GM23248 (cell line): ENCODE data around the gene LORICRIN. TPM values are rescaled to one million over a fixed set of nuclear protein-coding genes. Genes with fewer than 3 reads are reported as not detected.

ENCODE experiments used
- DNase-seq: peaks from one replicate; pipeline ENCODE4 v3.0.0-alpha.2; 2015
- H2AFZ ChIP-seq: fragments of 200-600 bp; sonication (generic); 2 replicates; pipeline ENCODE4 v1.6.1; 2016; ENCODE audit warnings: antibody characterized with exemption
- H3F3A ChIP-seq: fragments of 200-600 bp; sonication (generic); 2 replicates; pipeline ENCODE4 v1.6.1; 2016; ENCODE audit warnings: mild to moderate bottlenecking, antibody characterized with exemption, mixed run types; ENCODE audit not compliant: insufficient read depth
- H3K27ac ChIP-seq: fragments of 200-600 bp; sonication (generic); 2 replicates; pipeline ENCODE4 v1.5.1; 2016; ENCODE audit warnings: mild to moderate bottlenecking
- H3K27me3 ChIP-seq: fragments of 200-600 bp; sonication (generic); replicated peaks from 2 replicates; pipeline ENCODE4 v1.6.1; 2016; ENCODE audit warnings: mild to moderate bottlenecking; ENCODE audit not compliant: insufficient read depth
- H3K36me3 ChIP-seq: fragments of 200-600 bp; sonication (generic); 2 replicates; pipeline ENCODE4 v1.6.1; 2016; ENCODE audit warnings: low read depth, mild to moderate bottlenecking
- H3K4me1 ChIP-seq: fragments of 200-600 bp; sonication (generic); 2 replicates; pipeline ENCODE4 v1.6.1; 2016; ENCODE audit warnings: mild to moderate bottlenecking; ENCODE audit not compliant: insufficient read depth
- H3K4me2 ChIP-seq: fragments of 200-600 bp; sonication (generic); one replicate; pipeline ENCODE4 v1.6.1; 2016; ENCODE audit warnings: mild to moderate bottlenecking; ENCODE audit not compliant: unreplicated experiment
- H3K4me3 ChIP-seq: fragments of 200-600 bp; sonication (generic); 2 replicates; pipeline ENCODE4 v1.5.1; 2016; ENCODE audit warnings: mild to moderate bottlenecking
- H3K79me2 ChIP-seq: fragments of 200-600 bp; sonication (generic); 2 replicates; pipeline ENCODE4 v1.6.1; 2016; ENCODE audit warnings: mild to moderate bottlenecking; ENCODE audit not compliant: insufficient read depth
- H3K9ac ChIP-seq: fragments of 200-600 bp; sonication (generic); 2 replicates; pipeline ENCODE4 v1.6.1; 2016; ENCODE audit warnings: mild to moderate bottlenecking
- H3K9me2 ChIP-seq: fragments of 200-600 bp; sonication (generic); 2 replicates; pipeline ENCODE4 v1.6.1; 2016; ENCODE audit warnings: mixed run types, mild to moderate bottlenecking, moderate library complexity; ENCODE audit not compliant: insufficient read depth
- H3K9me3 ChIP-seq: fragments of 200-600 bp; sonication (generic); one replicate; pipeline ENCODE4 v1.6.1; 2017; ENCODE audit warnings: low read depth
- H4K20me1 ChIP-seq: fragments of 200-600 bp; sonication (generic); 2 replicates; pipeline ENCODE4 v1.6.0; 2016; ENCODE audit not compliant: insufficient read depth
- EZH2 ChIP-seq: fragments of 200-600 bp; sonication (generic); IDR thresholded peaks from 2 replicates; pipeline ENCODE4 v1.6.1; 2018; ENCODE audit warnings: antibody characterized with exemption, mild to moderate bottlenecking; ENCODE audit not compliant: insufficient read depth, poor library complexity, severe bottlenecking
- EZH2phosphoT487 ChIP-seq: fragments of 200-600 bp; sonication (generic); IDR thresholded peaks from 2 replicates; pipeline ENCODE4 v1.6.1; 2018; ENCODE audit warnings: antibody characterized with exemption, moderate library complexity, mild to moderate bottlenecking, low read depth; ENCODE audit not compliant: insufficient read depth
- WGBS, 2 experiments: methylation state at CpG; one replicate each; pipeline ENCODE4 v1.1.6; 2015 to 2017; ENCODE audit warnings: low lambda C conversion rate in 2 of 2, low coverage in 1 of 2; ENCODE audit errors: missing lambda C conversion rate in 2 of 2; 5-methylcytosine and 5-hydroxymethylcytosine counted together
- in situ Hi-C: fragments of 300-500 bp; cut with MboI; formaldehyde crosslinking; loops from 2 replicates; pipeline ENCODE4 v1.15.0; 2020
- polyA plus RNA-seq: library from polyadenylated mRNA; unstranded; fragments of >200 nt; fragmentation: Nextera tagmentation; extraction: Ambion mirVana; gene quantifications from 2 replicates; pipeline ENCODE4 v1.2.1, GENCODE V29; 2016
- total RNA-seq: library from RNA; depleted of rRNA; stranded (reverse); fragments of >200 nt; shearing (Covaris generic); gene quantifications from 2 replicates; pipeline ENCODE4 v1.2.3, GENCODE V29; 2014

The LORICRIN gene
- total and polyA plus RNA-seq, 2 experiments from 2014 or later = not detected

DNA sequence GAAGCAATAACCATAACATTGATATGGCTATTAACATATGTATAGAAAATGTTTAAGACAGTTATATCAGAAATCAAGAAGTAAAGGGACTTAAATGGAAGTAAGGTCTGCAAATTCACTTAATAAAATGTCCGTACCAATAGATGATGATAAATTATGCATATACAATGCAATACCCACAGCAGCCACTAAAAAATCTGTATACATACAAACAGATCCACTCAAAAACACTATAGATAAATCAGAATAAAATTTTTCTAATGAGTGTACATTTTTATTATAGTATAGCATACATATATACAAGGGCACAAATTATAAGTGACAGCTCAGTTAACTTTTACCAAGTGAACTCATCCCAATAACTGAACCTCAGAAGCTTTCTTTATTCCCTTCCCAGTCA, 6.0 kb downstream of the LORICRIN start:
- Histone ChIP-seq H3K9ac (no peak overlapping the region), H3K27ac (no peak overlapping the region), H3F3A (no peaks in the 10 kb centered on the region), H3K9me2 (no peaks in the 10 kb centered on the region), H3K36me3 (no peaks in the 10 kb centered on the region), H3K79me2 (no peaks in the 10 kb centered on the region), H3K9me3 (no peaks in the 10 kb centered on the region), H3K4me1 (0 out of 2 replicates have a peak, but pooled peaks cover 4% of the 10 kb centered on the region), H4K20me1 (no peaks in the 10 kb centered on the region), H2AFZ (no peak overlapping the region), H3K4me2 (no peak overlapping the region), H3K4me3 (no peak overlapping the region), H3K27me3 (peaks cover 47% of the 10 kb centered on the region)
- TF ChIP-seq EZH2 = no peak
- TF ChIP-seq EZH2phosphoT487 = no peak
- WGBS, 2 experiments = 6 to 9% methylated on average over 1 of the region's 1 CpG
- in situ Hi-C loops = no loop called here
- DNase-seq = no peak

DNA sequence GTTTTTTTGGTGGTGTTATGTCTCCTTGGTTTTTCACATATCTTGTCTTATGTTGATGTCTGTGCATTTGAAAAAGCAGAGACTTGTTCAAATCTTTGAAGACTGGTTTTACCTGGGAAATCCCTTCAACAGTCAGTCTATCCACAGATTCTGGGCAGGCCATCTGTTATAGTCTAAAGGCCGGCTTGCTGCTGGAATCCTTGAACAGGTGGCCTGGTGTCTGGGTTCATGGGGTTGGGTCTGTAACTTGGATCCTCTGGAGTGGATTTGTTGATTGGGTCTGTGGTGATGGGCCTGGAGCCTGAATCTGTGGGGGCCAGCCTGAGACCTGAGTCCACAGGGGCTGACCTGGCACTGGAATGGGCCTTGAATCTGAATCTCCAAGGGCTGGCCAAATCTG, 12.2 kb downstream of the LORICRIN start:
- H3F3A ChIP-seq = no peaks in the 10 kb centered on the region
- H3K9me3 ChIP-seq = no peaks in the 10 kb centered on the region
- no peak for TF ChIP-seq EZH2
- TF ChIP-seq EZH2phosphoT487 = no peak
- H2AFZ ChIP-seq = no peak overlapping the region
- H3K79me2 ChIP-seq = no peaks in the 10 kb centered on the region
- H3K4me2 ChIP-seq = no peak overlapping the region
- H4K20me1 ChIP-seq = no peaks in the 10 kb centered on the region
- WGBS, 2 experiments = 53 to 59% methylated on average over 1 of the region's 1 CpG
- H3K36me3 ChIP-seq = no peaks in the 10 kb centered on the region
- H3K9me2 ChIP-seq = no peaks in the 10 kb centered on the region
- no peak overlapping the region for H3K9ac ChIP-seq
- no peak overlapping the region for H3K4me3 ChIP-seq
- in situ Hi-C loops = no loop called here
- H3K27ac ChIP-seq = no peak overlapping the region
- no peak for DNase-seq
- no peaks in the 10 kb centered on the region for H3K4me1 ChIP-seq
- peaks cover 20% of the 10 kb centered on the region for H3K27me3 ChIP-seq

DNA sequence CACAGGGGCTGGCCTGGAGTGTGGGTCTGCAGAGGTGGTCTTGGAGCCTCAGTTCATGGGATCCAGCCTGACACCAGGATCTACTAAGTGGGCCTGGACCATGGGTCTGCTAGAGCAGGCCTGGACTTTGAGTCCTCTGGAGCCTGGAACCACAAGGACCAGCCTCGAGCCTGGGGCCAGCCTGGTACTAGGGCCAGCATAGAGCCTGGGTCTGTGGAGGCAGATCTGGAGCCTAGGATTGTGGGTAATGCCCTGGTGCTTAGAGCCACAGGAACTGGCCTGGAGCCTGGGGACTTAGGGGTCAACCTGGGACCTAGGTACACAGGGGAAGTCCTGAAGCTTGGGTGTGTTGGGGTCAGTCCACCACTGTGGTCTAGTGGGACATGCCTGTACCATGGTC, 12.7 kb downstream of the LORICRIN start:
- no peaks in the 10 kb centered on the region for H3K9me2 ChIP-seq
- peaks cover 22% of the 10 kb centered on the region for H3K27me3 ChIP-seq
- in situ Hi-C loops = no loop called here
- H3K27ac ChIP-seq = no peak overlapping the region
- H3F3A ChIP-seq = no peaks in the 10 kb centered on the region
- WGBS, 2 experiments = 9 to 10% methylated on average over 1 of the region's 1 CpG
- no peak for DNase-seq
- H3K4me2 ChIP-seq = no peak overlapping the region
- H3K36me3 ChIP-seq = no peaks in the 10 kb centered on the region
- no peaks in the 10 kb centered on the region for H3K79me2 ChIP-seq
- H2AFZ ChIP-seq = no peak overlapping the region
- H3K4me1 ChIP-seq = no peaks in the 10 kb centered on the region
- no peaks in the 10 kb centered on the region for H3K9me3 ChIP-seq
- H3K9ac ChIP-seq = no peak overlapping the region
- TF ChIP-seq EZH2 = no peak
- no peak for TF ChIP-seq EZH2phosphoT487
- no peak overlapping the region for H3K4me3 ChIP-seq
- no peaks in the 10 kb centered on the region for H4K20me1 ChIP-seq

DNA sequence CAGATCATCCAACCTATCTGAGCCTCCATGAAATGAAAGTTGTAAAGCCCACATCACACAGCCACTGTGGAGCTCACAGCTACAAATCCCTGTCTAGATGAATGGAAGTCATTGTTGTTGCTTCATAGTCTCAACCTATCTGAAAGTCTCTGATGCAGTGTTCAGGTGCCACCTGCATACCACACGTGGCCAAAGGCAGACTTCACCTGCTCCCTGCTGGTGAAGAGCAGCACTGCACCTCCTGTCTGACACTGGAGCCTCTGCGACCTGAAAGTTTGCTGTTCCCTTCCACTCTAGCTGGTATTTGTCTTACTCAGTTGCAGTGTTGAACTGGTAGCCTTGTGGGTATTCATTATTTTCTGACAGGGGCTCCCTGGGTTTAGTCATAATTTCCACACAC, 18.4 kb downstream of the LORICRIN start:
- Histone ChIP-seq H3K27ac (no peak overlapping the region), H3K9me3 (no peaks in the 10 kb centered on the region), H3F3A (no peaks in the 10 kb centered on the region), H3K4me1 (no peaks in the 10 kb centered on the region), H3K36me3 (no peaks in the 10 kb centered on the region), H3K9ac (no peak overlapping the region), H3K79me2 (no peaks in the 10 kb centered on the region), H4K20me1 (no peaks in the 10 kb centered on the region), H3K9me2 (no peaks in the 10 kb centered on the region), H2AFZ (no peak overlapping the region), H3K4me3 (no peak overlapping the region), H3K27me3 (peaks cover 22% of the 10 kb centered on the region), H3K4me2 (no peak overlapping the region)
- in situ Hi-C loops = no loop called here
- no peak for DNase-seq
- TF ChIP-seq EZH2phosphoT487 (no peak), EZH2 (no peak)
- WGBS, 2 experiments = 13 to 14% methylated on average over 2 of the region's 2 CpGs

DNA sequence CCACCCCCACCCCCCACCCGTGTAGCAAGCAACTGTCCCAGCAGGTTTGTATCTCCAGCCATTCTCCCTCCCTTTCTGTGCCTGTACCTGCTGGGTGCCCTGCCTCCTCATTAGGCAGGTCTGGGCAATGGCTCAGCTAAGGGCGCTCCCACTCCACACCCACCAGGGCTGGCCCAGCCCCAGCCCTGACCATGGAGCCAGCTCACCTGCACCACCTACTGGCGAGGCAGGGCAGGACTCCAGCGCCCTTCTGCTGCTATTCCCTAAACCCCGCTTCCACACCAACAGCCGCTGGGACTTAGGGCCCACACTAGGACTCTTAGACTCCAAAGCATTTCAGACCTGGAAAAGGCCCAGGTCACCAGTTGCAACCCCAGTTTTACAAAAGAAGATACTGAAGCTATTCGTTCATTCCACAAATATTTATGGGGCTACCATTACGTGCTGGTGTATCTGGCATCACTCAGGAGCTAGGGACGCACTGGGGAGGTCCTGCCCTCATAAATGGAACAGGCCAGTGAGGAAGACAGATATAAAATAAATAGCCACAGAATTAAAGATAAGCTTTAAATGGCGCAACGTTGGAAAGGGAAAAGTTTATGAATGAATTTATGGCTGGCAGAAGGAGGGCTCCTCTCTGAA, 29.3 kb downstream of the LORICRIN start:
- Histone ChIP-seq H3K27ac (no peak overlapping the region), H3K4me2 (no peak overlapping the region), H3F3A (no peaks in the 10 kb centered on the region), H3K4me1 (no peaks in the 10 kb centered on the region), H3K4me3 (no peak overlapping the region), H3K79me2 (no peaks in the 10 kb centered on the region), H3K9ac (no peak overlapping the region), H3K9me2 (no peaks in the 10 kb centered on the region), H3K9me3 (no peaks in the 10 kb centered on the region), H4K20me1 (no peaks in the 10 kb centered on the region), H3K36me3 (no peaks in the 10 kb centered on the region), H2AFZ (no peak overlapping the region), H3K27me3 (0 out of 2 replicates have a peak, but pooled peaks cover 6% of the 10 kb centered on the region)
- no peak for TF ChIP-seq EZH2
- TF ChIP-seq EZH2phosphoT487 = no peak
- WGBS, 2 experiments = 25 to 27% methylated on average over 10 to 11 of the region's 11 CpGs
- in situ Hi-C loops = no loop called here
- DNase-seq = peak; percentile 15
